ENCODE measurements around the gene KLHDC7A. TPM values are rescaled to one million over a fixed set of nuclear protein-coding genes. Genes with fewer than 3 reads are reported as not detected.

The KLHDC7A gene
- total RNA-seq, 1 donor from 2014 or later, result not detected

GRCh38 chr1:18468570-18468969 is 12.2 kb upstream of the KLHDC7A start:
- intact Hi-C loops (cut with DNase I), result no loop called here
- ATAC-seq (ENCODE audit: poor library complexity) (no peak), DNase-seq (no peak)

DNA sequence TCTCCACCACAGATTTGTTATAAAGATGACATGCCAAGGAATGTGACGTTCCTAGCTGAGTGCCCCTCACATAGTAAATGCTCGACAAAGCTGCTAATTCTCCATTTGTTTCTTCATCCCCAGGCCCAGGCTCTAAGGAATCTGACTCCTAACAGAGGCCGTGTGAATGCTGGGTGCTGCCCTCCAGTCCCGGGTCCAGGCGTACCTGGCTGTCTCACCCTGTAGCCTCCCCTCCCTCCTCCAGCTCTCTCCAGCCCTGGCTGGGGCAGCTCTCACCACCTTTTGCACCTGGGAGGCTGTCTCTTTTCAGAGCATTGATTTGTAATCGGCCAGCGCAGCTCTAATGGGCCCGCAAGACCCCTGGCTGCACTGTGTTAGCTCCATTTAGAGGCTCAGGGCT is 11.2 kb upstream of the KLHDC7A start:
- DNase-seq, result no peak
- intact Hi-C loops (cut with DNase I), result no loop called here

DNA sequence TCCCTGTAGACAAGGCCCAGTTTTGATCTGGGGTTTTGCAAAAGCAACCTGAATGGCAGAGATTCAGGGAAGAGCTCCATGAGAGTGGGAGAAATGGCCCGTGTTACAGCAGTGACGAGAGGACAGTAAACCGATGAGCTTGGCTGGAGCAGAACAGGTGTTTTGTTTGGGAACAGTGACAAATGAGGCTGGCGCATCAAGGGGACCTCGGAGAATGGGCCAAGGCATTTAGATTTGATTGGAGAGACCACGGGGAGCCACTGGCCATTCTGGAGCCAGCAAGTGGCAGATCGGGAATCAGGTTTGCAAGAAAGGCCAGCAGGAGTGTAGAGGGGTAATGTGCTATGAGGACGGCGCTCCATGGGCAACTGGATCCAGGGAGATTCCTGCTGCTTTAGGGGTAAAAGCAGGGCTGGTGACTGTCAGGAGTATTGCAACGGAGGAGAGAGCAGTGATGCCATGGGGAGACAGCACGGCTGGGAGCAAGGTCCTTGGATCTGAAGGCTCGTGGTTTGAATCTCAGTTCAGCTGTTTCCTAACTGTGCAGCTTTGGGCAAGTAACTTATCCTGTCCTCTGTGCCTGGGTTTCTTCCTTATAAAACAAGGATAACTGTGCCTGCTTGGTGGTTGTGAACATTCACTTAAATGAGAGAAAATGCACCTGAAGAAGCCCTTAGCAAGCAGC is 9.9 kb upstream of the KLHDC7A start:
- intact Hi-C loops (cut with DNase I), result no loop called here
- no peak for DNase-seq
- no peak for ATAC-seq (ENCODE audit: poor library complexity)

More for the DNA sequence above, 11.2 kb upstream of the KLHDC7A start:
- no peak for ATAC-seq (ENCODE audit: poor library complexity)

GRCh38 chr1:18473195-18473815 is 7.4 kb upstream of the KLHDC7A start:
- DNase-seq (no peak), ATAC-seq (ENCODE audit: poor library complexity) (no peak)
- intact Hi-C loops (cut with DNase I), result no loop called here

DNA sequence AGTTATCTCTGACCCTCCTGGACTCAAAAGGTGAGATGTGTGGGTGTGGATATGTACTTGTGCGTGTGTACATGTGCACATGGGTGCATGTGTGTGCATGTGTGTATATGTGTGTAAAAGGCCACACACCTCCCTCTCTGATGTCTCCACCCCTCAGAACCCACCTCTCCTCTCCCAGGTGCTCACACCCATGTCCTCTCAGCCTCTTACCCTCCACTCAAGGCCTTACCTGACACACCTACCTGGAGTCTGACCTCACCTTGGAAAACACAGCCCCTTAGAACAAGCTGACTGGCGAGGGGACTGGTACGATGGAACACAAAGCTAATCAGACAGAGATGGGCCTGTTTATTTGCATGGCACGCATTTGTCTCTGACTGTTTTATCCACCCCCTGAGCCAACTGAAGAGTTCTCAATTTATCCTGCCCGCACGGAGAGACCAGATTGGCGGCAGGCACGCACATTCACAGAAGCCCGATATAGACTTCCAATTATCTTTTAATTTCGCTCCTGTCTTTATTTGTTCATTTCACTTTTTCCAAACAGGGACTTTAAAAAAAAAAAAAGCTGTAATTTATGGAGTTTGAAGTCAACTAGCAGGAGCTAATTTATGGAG is 6.1 kb upstream of the KLHDC7A start:
- DNase-seq (no peak), ATAC-seq (ENCODE audit: poor library complexity) (no peak)
- intact Hi-C loops (cut with DNase I), result no loop called here

GRCh38 chr1:18475234-18475905 is 5.4 kb upstream of the KLHDC7A start:
- DNase-seq (no peak), ATAC-seq (ENCODE audit: poor library complexity) (no peak)
- intact Hi-C loops (cut with DNase I), result no loop called here

DNA sequence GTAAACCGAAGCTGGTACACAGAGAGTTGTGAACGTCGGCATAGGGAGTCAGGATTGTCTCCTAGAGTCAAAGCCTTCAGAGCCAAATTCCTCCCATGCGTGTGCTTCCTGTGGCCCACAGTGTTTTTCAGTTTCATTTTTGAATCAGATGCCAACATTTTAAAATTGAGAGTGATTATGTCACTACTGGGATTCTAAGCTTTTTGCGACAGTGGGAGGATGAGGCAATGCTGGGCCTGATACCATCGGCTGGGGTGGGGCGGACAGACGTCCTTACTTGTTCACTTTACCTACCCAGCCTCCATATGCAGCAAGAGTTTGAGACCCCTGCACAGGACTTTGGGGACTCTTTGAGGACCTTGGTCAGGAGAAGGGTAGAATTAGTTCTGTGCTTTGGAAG is 1.3 kb upstream of the KLHDC7A start:
- no peak for DNase-seq
- ATAC-seq (ENCODE audit: poor library complexity), result no peak
- intact Hi-C loops (cut with DNase I), result no loop called here

- intact Hi-C loops (cut with DNase I), result no loop called here
- no peak for DNase-seq
- ATAC-seq (ENCODE audit: poor library complexity), result no peak
These were observed 625 bp downstream of the KLHDC7A start for GRCh38 chr1:18481190-18481920.

DNA sequence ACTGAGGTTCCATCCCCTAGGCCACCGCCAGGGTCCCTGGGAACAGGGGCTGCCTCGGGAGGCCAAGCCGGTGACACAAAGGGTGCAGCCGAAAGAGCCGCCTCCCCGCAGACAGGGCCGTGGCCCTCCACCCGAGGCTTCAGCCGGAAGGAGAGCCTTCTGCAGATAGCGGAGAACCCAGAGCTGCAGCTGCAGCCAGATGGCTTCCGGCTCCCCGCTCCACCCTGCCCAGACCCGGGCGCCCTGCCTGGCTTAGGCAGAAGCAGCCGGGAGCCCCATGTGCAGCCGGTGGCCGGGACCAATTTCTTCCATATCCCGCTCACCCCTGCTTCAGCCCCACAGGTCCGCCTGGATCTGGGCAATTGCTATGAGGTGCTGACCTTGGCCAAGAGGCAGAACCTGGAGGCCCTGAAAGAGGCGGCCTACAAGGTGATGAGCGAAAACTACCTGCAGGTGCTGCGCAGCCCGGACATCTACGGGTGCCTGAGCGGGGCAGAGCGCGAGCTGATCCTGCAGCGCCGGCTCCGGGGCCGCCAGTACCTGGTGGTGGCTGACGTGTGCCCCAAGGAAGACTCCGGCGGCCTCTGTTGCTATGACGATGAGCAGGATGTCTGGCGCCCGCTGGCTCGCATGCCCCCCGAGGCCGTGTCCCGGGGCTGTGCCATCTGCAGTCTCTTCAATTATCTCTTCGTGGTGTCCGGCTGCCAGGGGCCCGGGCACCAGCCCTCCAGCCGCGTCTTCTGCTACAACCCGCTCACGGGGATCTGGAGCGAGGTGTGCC is 1.4 kb downstream of the KLHDC7A start:
- ATAC-seq (ENCODE audit: poor library complexity), result no peak
- DNase-seq, result no peak
- intact Hi-C loops (cut with DNase I), result no loop called here

DNA sequence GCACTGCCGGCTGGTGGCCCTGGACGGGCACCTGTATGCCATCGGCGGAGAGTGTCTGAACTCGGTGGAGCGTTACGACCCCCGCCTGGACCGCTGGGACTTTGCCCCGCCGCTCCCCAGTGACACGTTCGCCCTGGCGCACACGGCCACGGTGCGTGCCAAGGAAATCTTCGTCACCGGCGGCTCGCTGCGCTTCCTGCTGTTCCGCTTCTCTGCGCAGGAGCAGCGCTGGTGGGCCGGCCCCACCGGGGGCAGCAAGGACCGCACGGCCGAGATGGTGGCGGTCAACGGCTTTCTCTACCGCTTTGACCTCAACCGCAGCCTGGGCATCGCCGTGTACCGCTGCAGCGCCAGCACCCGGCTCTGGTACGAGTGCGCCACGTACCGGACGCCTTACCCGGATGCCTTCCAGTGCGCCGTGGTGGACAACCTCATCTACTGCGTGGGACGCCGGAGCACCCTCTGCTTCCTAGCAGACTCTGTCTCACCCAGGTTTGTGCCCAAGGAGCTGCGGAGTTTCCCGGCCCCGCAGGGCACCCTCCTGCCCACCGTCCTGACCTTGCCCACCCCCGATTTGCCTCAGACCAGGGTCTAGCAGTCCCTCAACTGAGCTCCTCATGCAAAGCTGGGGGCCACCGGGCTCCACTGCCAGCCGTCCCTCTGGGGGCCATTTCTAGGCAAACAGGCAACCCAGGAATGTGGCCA is 2.1 kb downstream of the KLHDC7A start:
- DNase-seq (no peak), ATAC-seq (ENCODE audit: poor library complexity) (no peak)
- intact Hi-C loops (cut with DNase I), result no loop called here

- intact Hi-C loops (cut with DNase I), result no loop called here
- DNase-seq, result no peak
These were observed 3.5 kb downstream of the KLHDC7A start for GRCh38 chr1:18484276-18484675.

GRCh38 chr1:18484721-18485120 is 4.0 kb downstream of the KLHDC7A start:
- intact Hi-C loops (cut with DNase I), result no loop called here
- DNase-seq, result no peak
- ATAC-seq (ENCODE audit: poor library complexity), result no peak

More at GRCh38 chr1:18484276-18484675, 3.5 kb downstream of the KLHDC7A start:
- no peak for ATAC-seq (ENCODE audit: poor library complexity)

GRCh38 chr1:18485227-18485626 is 4.5 kb downstream of the KLHDC7A start:
- intact Hi-C loops (cut with DNase I), result no loop called here
- no peak for ATAC-seq (ENCODE audit: poor library complexity)
- no peak for DNase-seq

GRCh38 chr1:18486195-18486594 is 5.5 kb downstream of the KLHDC7A start:
- DNase-seq (no peak), ATAC-seq (ENCODE audit: poor library complexity) (no peak)
- intact Hi-C loops (cut with DNase I), result no loop called here

DNA sequence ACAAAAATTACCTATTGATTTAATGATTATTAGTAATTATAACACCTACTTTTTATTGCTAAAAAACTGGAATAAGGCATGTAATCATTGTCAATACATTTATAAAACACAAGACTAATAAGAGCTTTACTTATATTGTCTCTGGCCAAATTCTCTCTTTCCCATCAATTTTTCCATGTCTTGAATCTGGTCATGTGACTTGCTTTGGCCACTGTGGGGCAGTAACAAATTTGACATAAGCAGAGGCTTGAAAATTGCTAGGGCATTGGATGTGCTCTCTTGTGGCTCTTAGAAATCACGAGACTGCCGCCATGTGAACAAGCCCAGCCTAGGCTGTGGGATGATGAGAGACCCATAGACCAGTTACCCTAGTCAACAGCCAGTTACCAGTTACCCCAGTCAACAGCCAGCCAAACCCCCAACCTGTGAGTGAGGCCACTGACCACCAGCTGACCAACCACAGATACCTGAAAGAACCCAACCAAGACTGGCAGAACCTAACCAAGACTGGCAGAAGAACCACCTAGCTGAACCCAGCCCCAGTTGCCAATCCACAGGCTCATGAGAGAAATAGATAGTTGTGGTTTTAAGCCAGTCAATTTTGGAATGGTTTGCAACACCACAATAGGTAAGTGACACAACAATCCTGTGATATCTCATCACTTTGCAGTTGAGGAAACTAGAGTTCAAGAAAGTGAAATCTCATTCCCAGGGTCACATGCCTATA is 8.8 kb downstream of the KLHDC7A start:
- intact Hi-C loops (cut with DNase I), result no loop called here
- ATAC-seq (ENCODE audit: poor library complexity), result no peak
- no peak for DNase-seq

- intact Hi-C loops (cut with DNase I), result no loop called here
- ATAC-seq (ENCODE audit: poor library complexity), result no peak
These were observed 10.4 kb downstream of the KLHDC7A start for GRCh38 chr1:18491168-18491567.

DNA sequence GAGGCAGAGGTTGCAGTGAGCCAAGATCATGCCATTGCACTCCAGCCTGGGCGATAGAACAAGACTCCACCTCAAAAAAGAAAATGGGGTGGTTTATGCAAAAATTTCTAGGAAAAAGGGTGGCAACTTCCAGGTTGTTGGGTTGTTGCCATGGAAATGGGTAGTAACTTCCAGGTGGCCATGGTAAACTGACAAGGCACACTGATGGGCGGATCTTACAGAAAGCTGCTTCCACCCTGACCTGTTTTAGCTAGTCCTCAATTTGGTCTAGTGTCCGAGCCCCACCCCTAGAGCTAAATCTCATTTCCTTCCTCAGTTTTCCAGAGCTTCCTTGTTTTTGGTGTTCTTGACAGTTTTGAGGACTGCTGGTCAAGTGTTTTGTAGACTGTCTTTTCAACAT is 13.6 kb downstream of the KLHDC7A start:
- intact Hi-C loops (cut with DNase I), result no loop called here
- no peak for ATAC-seq (ENCODE audit: poor library complexity)
- DNase-seq, result no peak

More at GRCh38 chr1:18491168-18491567, 10.4 kb downstream of the KLHDC7A start:
- no peak for DNase-seq

All from Right ventricle myocardium superior (tissue), 1 donor.